22Rv1 (cell line): ENCODE measurements around the gene APOBEC3C.
A peak's percentile ranks its signal among the peaks of the same experiment; 100 is the strongest.
"Not testable (repeated sequence)": the region's sequence is repeated elsewhere in the genome, so short reads cannot be mapped to it uniquely, and the experiment has no call there.

Experiments
- H3K27ac ChIP-seq: fragments of 450-650 bp; 2 replicates; pipeline ENCODE4 v1.5.1; 2017
- ZFX ChIP-seq: fragments of 450-650 bp; IDR thresholded peaks from 2 replicates; pipeline ENCODE4 v1.6.1; 2017; ENCODE audit warnings: antibody characterized with exemption, borderline replicate concordance
- TF ChIP-seq, protein P1 (sequence below): fragments of 450-650 bp; IDR thresholded peaks from 2 replicates; pipeline ENCODE4 v1.5.1; 2017; ENCODE audit warnings: mild to moderate bottlenecking

APOBEC3C gene

DNA sequence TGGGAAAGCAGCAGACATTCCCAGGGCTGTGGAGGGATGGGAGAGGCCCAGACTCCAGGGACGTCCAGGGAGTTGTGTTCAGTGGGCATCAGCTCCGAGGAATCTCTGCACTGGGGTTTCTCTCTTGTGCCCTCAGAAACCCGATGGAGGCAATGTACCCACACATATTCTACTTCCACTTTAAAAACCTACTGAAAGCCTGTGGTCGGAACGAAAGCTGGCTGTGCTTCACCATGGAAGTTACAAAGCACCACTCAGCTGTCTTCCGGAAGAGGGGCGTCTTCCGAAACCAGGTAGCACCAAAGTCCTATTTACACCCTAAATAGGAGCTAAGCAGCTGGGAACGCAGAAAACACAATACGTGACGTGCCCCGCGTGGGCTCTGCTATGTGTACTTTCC lies 15.2 kb downstream of the APOBEC3C start:
- TF ChIP-seq ZFX = no peak
- TF ChIP-seq, protein P1, sequence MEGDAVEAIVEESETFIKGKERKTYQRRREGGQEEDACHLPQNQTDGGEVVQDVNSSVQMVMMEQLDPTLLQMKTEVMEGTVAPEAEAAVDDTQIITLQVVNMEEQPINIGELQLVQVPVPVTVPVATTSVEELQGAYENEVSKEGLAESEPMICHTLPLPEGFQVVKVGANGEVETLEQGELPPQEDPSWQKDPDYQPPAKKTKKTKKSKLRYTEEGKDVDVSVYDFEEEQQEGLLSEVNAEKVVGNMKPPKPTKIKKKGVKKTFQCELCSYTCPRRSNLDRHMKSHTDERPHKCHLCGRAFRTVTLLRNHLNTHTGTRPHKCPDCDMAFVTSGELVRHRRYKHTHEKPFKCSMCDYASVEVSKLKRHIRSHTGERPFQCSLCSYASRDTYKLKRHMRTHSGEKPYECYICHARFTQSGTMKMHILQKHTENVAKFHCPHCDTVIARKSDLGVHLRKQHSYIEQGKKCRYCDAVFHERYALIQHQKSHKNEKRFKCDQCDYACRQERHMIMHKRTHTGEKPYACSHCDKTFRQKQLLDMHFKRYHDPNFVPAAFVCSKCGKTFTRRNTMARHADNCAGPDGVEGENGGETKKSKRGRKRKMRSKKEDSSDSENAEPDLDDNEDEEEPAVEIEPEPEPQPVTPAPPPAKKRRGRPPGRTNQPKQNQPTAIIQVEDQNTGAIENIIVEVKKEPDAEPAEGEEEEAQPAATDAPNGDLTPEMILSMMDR = no peak
- H3K27ac ChIP-seq = no peak overlapping the region

GRCh38 chr22:39030705-39031104 lies 16.6 kb downstream of the APOBEC3C start:
- no peak overlapping the region for H3K27ac ChIP-seq
- TF ChIP-seq, protein P1 = no peak
- TF ChIP-seq ZFX = no peak

DNA sequence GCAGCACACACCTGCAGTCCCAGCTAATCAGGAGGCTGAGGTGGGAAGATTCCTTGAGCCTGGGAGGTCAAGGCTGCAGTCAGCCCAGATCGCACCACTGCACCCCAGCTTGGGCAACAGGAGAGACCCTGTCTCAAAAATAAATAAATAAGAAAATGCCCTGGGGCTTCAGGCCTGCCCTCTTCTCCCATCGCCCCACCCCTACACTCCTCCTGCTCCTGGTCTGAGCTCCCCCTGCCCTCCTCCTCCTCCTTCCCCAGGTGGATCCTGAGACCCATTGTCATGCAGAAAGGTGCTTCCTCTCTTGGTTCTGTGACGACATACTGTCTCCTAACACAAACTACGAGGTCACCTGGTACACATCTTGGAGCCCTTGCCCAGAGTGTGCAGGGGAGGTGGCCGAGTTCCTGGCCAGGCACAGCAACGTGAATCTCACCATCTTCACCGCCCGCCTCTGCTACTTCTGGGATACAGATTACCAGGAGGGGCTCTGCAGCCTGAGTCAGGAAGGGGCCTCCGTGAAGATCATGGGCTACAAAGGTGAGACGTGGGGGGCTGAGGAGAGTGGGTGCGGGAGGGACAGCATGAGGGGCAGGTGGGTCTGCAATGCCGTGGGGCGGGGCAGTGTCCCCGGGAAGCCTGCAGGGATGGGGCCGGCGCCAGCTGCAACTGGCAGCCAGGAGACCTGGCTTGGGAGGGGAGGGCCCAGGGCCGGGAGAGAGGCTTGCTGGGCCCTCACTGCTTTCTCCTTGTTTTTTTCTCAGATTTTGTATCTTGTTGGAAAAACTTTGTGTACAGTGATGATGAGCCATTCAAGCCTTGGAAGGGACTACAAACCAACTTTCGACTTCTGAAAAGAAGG lies 17.6 kb downstream of the APOBEC3C start:
- not testable (repeated sequence) for H3K27ac ChIP-seq

DNA sequence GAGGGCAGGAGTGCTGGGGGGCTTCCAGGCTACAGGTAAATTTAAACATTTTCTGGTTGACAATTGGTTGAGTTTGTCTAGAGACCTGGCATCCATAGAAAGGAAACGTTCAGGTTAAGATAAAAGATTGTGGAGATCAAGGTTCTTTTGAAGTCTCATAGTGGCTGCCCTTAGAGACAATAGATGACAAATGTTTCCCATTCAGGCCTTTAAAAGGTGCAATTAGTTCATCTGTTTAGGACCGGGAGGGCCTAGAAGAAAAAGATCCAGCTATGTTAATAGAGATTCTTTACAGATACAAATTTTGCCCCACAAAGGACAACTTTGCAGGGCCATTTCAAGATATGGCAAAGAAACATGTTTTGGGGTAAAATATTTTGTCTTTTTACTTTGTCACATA lies 23.0 kb downstream of the APOBEC3C start:
- not testable (repeated sequence) for H3K27ac ChIP-seq

- TF ChIP-seq ZFX = no peak
- TF ChIP-seq, protein P1 = no peak
- H3K27ac ChIP-seq = peak overlapping the region; percentile 76
Observed at GRCh38 chr22:39039306-39040126, 25.5 kb downstream of the APOBEC3C start.

GRCh38 chr22:39040155-39040537 lies 26.1 kb downstream of the APOBEC3C start:
- H3K27ac ChIP-seq = peak overlapping the region; percentile 76

GRCh38 chr22:39040538-39041296 lies 26.7 kb downstream of the APOBEC3C start, which contains the start of gene APOBEC3F:
TSS of gene APOBEC3F (plus strand) at chr22:39040864. CDS start at chr22:39040961, 97 bp downstream.
- peak within 1 kb of the TSS; percentile 76 for H3K27ac ChIP-seq

GRCh38 chr22:39041908-39042307 lies 27.9 kb downstream of the APOBEC3C start:
- H3K27ac ChIP-seq = no peak overlapping the region; the same call in 1 of the 2 replicates

GRCh38 chr22:39043063-39043462 lies 29.0 kb downstream of the APOBEC3C start:
- H3K27ac ChIP-seq = not testable (repeated sequence)

More at GRCh38 chr22:39041908-39042307, 27.9 kb downstream of the APOBEC3C start:
- TF ChIP-seq, protein P1 = no peak
- no peak for TF ChIP-seq ZFX

GRCh38 chr22:39045136-39045535 lies 31.1 kb downstream of the APOBEC3C start:
- H3K27ac ChIP-seq = not testable (repeated sequence)

- H3K27ac ChIP-seq = not testable (repeated sequence)
Observed at GRCh38 chr22:39049486-39049885, 35.4 kb downstream of the APOBEC3C start.

GRCh38 chr22:39051844-39052495 lies 37.9 kb downstream of the APOBEC3C start:
- not testable (repeated sequence) for H3K27ac ChIP-seq
